Measurements from ENCODE around the gene PARVB. TPM values are rescaled to one million over a fixed set of nuclear protein-coding genes. Genes with fewer than 3 reads are reported as not detected.

The PARVB gene
- total and polyA plus RNA-seq, 2 donors (not counting 1 experiment from before 2014, with no cell fraction given): 12.1 to 47.3 TPM

GRCh38 chr22:44042249-44043218 lies 18.4 kb downstream of the PARVB start:
- Histone ChIP-seq H3K9ac (ENCODE audit: insufficient read depth, low read length) (no peak overlapping the region), H4K20me1 (ENCODE audit: control insufficient read depth, extremely low read depth, insufficient read depth, low read length) (no peaks in the 10 kb centered on the region), H3K4me1 (ENCODE audit: control insufficient read depth, extremely low read depth, insufficient read depth, low read length) (peaks cover 4% of the 10 kb centered on the region), H3K36me3 (ENCODE audit: control insufficient read depth, insufficient read depth, low read length) (no peaks in the 10 kb centered on the region), H3K9me3 (ENCODE audit: control insufficient read depth, insufficient read depth, low read depth, low read length) (no peaks in the 10 kb centered on the region), H3K4me3 (replicated peaks in 1 of 4; ENCODE audit: control extremely low read depth in 1 of 4, insufficient read depth in 1 of 4, low read depth in 3 of 4, low read length in 4 of 4) (no peak overlapping the region), H3K4me2 (ENCODE audit: extremely low read depth, insufficient read depth, low read length) (no peak overlapping the region), H3K79me2 (ENCODE audit: control insufficient read depth, insufficient read depth, low read length) (no peaks in the 10 kb centered on the region), H2AFZ (ENCODE audit: low read length) (no peak overlapping the region), H3K27me3 (ENCODE audit: control insufficient read depth, insufficient read depth, low read length) (no peaks in the 10 kb centered on the region), H3K27ac (ENCODE audit: insufficient read depth, low read length) (no peak overlapping the region)
- TF ChIP-seq CTCF (conservative IDR thresholded peaks at IDR 0.05 in 1 of 2, IDR thresholded peaks at IDR 0.05 in 1 of 2; ENCODE audit: low read depth in 1 of 2, low read length in 2 of 2) (no peak), EZH2 (IDR thresholded peaks at IDR 0.05; ENCODE audit: low read length, missing control alignments) (no peak)
- peak; percentile 53 to 59 for DNase-seq (ENCODE audit: low read depth in 2 of 2)

GRCh38 chr22:44045145-44045544 lies 21.0 kb downstream of the PARVB start:
- H3K4me1 ChIP-seq (ENCODE audit: control insufficient read depth, extremely low read depth, insufficient read depth, low read length): no peaks in the 10 kb centered on the region
- H4K20me1 ChIP-seq (ENCODE audit: control insufficient read depth, extremely low read depth, insufficient read depth, low read length): no peaks in the 10 kb centered on the region
- no peaks in the 10 kb centered on the region for H3K79me2 ChIP-seq (ENCODE audit: control insufficient read depth, insufficient read depth, low read length)
- TF ChIP-seq EZH2 (IDR thresholded peaks at IDR 0.05; ENCODE audit: low read length, missing control alignments): no peak
- H2AFZ ChIP-seq (ENCODE audit: low read length): no peak overlapping the region
- no peak overlapping the region for H3K9ac ChIP-seq (ENCODE audit: insufficient read depth, low read length)
- no peaks in the 10 kb centered on the region for H3K36me3 ChIP-seq (ENCODE audit: control insufficient read depth, insufficient read depth, low read length)
- peak in 1 of 2 donors; percentile 68 for DNase-seq (ENCODE audit: low read depth in 2 of 2)
- no peak overlapping the region for H3K27ac ChIP-seq (ENCODE audit: insufficient read depth, low read length)
- H3K4me3 ChIP-seq (replicated peaks in 1 of 4; ENCODE audit: control extremely low read depth in 1 of 4, insufficient read depth in 1 of 4, low read depth in 3 of 4, low read length in 4 of 4): no peak overlapping the region
- H3K27me3 ChIP-seq (ENCODE audit: control insufficient read depth, insufficient read depth, low read length): no peaks in the 10 kb centered on the region
- H3K9me3 ChIP-seq (ENCODE audit: control insufficient read depth, insufficient read depth, low read depth, low read length): no peaks in the 10 kb centered on the region
- no peak overlapping the region for H3K4me2 ChIP-seq (ENCODE audit: extremely low read depth, insufficient read depth, low read length)

GRCh38 chr22:44046485-44047141 lies 22.5 kb downstream of the PARVB start:
- H3K36me3 ChIP-seq (ENCODE audit: control insufficient read depth, insufficient read depth, low read length): no peaks in the 10 kb centered on the region
- H3K27ac ChIP-seq (ENCODE audit: insufficient read depth, low read length): no peak overlapping the region
- H3K4me2 ChIP-seq (ENCODE audit: extremely low read depth, insufficient read depth, low read length): no peak overlapping the region
- H3K79me2 ChIP-seq (ENCODE audit: control insufficient read depth, insufficient read depth, low read length): no peaks in the 10 kb centered on the region
- no peaks in the 10 kb centered on the region for H3K4me1 ChIP-seq (ENCODE audit: control insufficient read depth, extremely low read depth, insufficient read depth, low read length)
- no peaks in the 10 kb centered on the region for H3K9me3 ChIP-seq (ENCODE audit: control insufficient read depth, insufficient read depth, low read depth, low read length)
- H2AFZ ChIP-seq (ENCODE audit: low read length): no peak overlapping the region
- no peak overlapping the region for H3K9ac ChIP-seq (ENCODE audit: insufficient read depth, low read length)
- DNase-seq (ENCODE audit: low read depth in 2 of 2): no peak
- TF ChIP-seq EZH2 (IDR thresholded peaks at IDR 0.05; ENCODE audit: low read length, missing control alignments) (no peak), CTCF (conservative IDR thresholded peaks at IDR 0.05 in 1 of 2, IDR thresholded peaks at IDR 0.05 in 1 of 2; ENCODE audit: low read depth in 1 of 2, low read length in 2 of 2) (no peak)
- no peaks in the 10 kb centered on the region for H3K27me3 ChIP-seq (ENCODE audit: control insufficient read depth, insufficient read depth, low read length)
- H4K20me1 ChIP-seq (ENCODE audit: control insufficient read depth, extremely low read depth, insufficient read depth, low read length): no peaks in the 10 kb centered on the region
- no peak overlapping the region for H3K4me3 ChIP-seq (replicated peaks in 1 of 4; ENCODE audit: control extremely low read depth in 1 of 4, insufficient read depth in 1 of 4, low read depth in 3 of 4, low read length in 4 of 4)
